Measurements from ENCODE around the gene BRMS1.

The BRMS1 gene

DNA sequence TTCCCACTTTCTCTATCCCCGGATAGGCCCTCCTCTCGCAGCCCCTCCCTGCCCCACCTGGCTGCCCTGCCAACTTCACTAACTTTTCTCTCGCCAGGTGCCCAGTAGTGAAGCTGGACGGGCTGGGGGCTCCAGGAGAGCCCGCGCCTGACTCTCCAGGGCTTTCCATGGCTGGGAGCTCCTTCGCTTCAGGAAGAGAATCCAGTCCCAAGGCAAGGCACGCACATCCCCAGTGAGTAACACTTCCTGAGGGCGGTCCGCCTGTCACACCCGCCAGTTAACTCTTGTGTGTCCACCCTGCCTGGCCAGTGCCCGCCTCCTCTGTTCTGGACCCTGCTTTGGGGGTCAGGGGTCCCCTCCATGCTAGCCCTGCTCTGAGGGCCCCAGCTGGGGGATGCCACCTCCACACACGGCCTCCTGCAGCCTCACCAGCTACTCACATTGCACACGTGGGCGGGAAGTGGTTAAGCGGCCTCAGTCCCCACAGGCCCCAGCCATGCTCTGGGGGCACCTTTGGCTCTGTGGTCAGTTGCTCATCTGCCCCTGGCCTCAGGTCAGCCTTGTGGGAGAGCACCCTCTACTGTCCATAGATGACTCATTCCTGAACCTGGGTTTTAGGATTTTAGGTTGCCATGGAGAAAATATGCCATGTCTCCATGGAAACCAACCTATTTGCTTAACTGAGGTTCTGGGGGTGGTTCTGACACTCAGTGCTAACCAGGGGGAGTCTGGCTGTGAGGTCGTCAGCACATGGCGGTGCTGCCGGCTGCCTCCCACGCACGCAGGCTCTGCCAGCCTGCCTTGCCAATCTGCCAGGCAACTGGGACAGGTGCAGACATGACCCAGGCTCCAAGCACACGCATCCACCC lies 8.4 kb downstream of the BRMS1 start, which contains the start of gene RIN1:
Gene RIN1 (minus strand): TSS at position 201 of the 869 bp plus-strand sequence. CDS start 32 bp downstream, at position 169.
- H3K9me3 Mint-ChIP-seq: no peaks in the 10 kb centered on the region
- peak within 1 kb of the TSS; percentile 90 for H3K27ac Mint-ChIP-seq
- DNase-seq: peak; percentile 60

DNA sequence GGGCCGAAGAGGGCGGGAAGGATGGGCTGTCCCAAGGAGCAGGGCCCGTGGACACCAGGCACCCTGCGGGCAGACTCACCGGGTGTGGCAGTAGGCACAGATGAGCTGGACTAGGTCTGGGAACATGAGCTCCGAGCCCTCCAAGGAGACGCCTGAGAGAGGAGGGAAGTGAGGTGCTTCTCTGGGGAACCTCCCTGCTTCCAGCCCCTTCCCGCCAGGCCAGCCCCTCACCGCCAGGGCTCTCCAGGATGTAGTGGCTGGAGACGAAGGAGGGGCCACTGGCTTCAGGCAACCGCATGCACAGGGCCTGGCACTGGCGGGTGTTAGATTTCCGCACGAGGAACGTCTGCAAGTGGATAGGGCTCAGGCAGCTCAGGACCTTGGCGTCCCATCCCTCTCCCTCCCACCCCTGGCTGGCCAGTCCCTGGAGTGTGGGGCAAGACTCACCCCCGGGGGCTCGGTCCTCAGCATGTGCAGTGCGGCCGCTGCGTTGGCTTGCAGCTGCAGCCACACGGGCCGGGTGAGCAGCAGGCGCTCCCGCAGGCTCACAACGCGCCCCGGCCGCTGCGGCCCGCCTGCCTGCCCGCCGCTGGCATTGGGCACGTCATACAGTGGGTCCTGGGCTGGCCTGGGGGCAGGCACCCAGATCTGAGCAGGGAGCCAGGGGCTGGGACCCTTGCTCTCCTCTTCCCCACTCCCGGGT lies 9.2 kb downstream of the BRMS1 start:
- Mint-ChIP-seq H3K4me3 (peak overlapping the region; percentile 62 to 82), H3K27ac (peak overlapping the region; percentile 90), H3K4me1 (peaks cover 19 to 31% of the 10 kb centered on the region in 2 donors)

More for the DNA sequence above, 8.4 kb downstream of the BRMS1 start, which contains the start of gene RIN1:
- H3K36me3 Mint-ChIP-seq: peaks cover 36 to 37% of the 10 kb centered on the region in 2 donors
- peaks cover 10 to 18% of the 10 kb centered on the region in 2 donors for H3K27me3 Mint-ChIP-seq
- H3K4me3 Mint-ChIP-seq: peak within 1 kb of the TSS; percentile 62 to 82
- ATAC-seq (replicated peaks): peak; percentile 86 to 88
- peaks cover 20 to 34% of the 10 kb centered on the region in 2 donors for H3K4me1 Mint-ChIP-seq

DNA sequence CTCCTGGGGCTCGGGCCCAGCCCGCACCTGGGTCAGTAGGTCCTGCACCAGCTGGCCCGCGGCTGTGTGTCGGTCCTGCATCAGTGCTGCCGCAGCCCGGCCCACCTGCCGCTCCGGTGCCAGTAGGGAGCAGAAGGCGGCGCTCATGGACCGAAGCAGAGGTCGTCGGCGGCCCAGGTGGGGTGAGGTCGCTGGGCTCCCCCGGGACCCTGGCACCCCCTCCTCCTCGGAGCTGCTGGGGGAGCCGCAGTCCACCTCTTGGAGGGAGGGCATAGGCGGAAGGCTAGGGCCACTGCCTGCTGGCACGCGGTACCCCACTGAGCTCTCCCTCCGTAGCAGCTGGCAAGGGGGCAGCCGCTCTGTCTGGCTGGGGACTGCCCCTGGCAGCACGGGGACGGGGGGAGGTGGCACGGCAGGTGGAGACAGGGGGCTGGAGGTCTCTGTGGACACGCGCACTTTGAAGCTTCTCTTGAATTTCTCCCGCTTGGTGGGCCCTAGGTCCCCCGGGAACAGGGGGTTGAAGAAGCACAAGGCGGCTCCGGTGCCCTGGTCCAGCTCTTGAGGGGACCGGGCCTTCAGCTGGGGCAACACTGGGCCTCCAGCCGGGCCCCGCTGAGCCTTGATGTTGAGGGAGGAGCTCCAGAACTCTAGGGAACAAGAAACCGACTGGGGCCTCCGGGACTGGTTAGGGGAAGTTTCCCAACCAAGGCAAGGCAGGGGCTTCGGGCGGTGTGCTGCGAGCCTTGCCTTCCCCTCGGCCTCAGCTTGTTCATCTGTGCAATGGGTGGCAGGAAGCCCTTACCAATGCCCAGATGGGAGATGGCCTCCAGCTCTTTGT lies 10.1 kb downstream of the BRMS1 start:
- no peaks in the 10 kb centered on the region for H3K9me3 Mint-ChIP-seq
- no peak overlapping the region for H3K4me3 Mint-ChIP-seq
- ATAC-seq (replicated peaks) (no peak), DNase-seq (no peak)
- H3K36me3 Mint-ChIP-seq: peaks cover 26 to 28% of the 10 kb centered on the region in 2 donors
- no peak overlapping the region for H3K27ac Mint-ChIP-seq
- peaks cover 19 to 31% of the 10 kb centered on the region in 2 donors for H3K4me1 Mint-ChIP-seq
- H3K27me3 Mint-ChIP-seq: peaks cover 10 to 18% of the 10 kb centered on the region in 2 donors

More for the DNA sequence above, 9.2 kb downstream of the BRMS1 start:
- DNase-seq (no peak), ATAC-seq (replicated peaks) (peak; percentile 32 to 35)
- Mint-ChIP-seq H3K36me3 (peaks cover 29 to 32% of the 10 kb centered on the region in 2 donors), H3K9me3 (no peaks in the 10 kb centered on the region), H3K27me3 (peaks cover 10 to 18% of the 10 kb centered on the region in 2 donors)

DNA sequence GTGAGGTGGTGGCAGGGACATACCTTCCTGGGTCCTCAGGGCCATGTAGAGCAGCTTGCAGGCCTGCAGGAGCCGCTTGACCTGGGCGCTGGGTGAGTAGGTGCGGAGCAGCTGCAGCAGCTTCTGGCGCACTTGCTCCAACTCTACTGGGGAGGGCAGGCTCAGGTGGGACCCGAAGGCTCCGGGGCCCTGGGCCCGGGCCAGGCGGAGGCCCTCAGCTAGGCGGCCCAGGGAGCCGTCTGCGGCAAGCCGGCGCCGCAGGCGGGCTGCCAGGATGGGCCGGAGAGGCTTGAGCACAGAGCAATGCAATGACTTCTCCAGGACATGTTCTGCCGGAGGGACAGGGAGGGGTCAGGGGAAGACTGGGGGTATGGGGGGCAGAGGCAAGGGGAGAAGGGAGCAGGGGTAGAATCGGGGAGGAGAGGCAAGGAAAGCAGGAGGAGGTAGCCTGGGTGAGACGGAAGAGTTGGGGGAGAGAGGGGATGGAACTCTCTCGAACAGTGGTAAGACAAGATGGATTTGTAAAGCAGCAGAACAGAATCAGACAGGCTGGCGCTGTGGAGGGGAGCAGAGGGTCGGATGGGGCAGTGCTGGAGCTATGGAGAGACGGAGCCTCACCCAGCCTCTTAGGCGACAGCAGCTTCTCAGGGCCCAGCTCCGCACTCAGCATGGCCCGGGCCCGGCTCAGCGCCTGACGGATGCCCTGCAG lies 10.9 kb downstream of the BRMS1 start:
- Mint-ChIP-seq H3K9me3 (no peaks in the 10 kb centered on the region), H3K27ac (no peak overlapping the region), H3K36me3 (peaks cover 22 to 24% of the 10 kb centered on the region in 2 donors), H3K4me3 (no peak overlapping the region), H3K4me1 (peaks cover 19 to 32% of the 10 kb centered on the region in 2 donors), H3K27me3 (peaks cover 10 to 18% of the 10 kb centered on the region in 2 donors)
- ATAC-seq (replicated peaks) (no peak), DNase-seq (no peak)

DNA sequence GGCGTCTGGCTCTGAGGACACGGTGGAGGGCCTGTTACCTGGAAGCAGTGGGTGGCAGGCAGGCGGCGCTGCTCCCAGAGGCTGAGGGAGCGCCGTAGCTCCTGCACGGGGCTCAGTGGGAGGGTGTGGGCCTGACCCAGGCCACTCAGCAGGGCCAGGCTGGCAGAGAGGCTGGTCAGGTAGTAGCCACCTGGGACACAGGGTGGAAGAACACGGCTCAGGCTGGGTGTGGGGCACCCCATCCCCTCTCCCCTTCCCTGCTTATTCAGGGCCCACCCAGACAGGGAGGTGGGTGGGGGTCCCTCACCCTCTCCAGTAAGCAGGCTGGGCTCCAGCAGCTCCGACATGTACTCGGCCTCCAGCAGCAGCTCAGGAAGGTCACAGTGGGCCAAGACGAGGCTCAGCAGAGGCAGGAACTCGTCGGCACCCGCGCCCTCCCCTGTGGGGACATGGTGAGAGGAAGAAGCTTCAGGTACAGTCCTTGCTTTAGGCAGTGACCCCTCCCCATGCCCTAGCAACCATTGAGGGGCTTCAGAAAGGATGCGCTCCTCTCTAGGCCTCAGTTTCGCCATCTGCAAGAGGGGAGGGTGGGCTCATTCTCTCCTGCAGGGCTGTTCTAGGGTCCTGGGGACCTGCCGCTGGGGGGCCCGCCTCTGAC lies 11.6 kb downstream of the BRMS1 start:
- no peak overlapping the region for H3K4me3 Mint-ChIP-seq
- no peak for ATAC-seq (replicated peaks)
- no peaks in the 10 kb centered on the region for H3K9me3 Mint-ChIP-seq

DNA sequence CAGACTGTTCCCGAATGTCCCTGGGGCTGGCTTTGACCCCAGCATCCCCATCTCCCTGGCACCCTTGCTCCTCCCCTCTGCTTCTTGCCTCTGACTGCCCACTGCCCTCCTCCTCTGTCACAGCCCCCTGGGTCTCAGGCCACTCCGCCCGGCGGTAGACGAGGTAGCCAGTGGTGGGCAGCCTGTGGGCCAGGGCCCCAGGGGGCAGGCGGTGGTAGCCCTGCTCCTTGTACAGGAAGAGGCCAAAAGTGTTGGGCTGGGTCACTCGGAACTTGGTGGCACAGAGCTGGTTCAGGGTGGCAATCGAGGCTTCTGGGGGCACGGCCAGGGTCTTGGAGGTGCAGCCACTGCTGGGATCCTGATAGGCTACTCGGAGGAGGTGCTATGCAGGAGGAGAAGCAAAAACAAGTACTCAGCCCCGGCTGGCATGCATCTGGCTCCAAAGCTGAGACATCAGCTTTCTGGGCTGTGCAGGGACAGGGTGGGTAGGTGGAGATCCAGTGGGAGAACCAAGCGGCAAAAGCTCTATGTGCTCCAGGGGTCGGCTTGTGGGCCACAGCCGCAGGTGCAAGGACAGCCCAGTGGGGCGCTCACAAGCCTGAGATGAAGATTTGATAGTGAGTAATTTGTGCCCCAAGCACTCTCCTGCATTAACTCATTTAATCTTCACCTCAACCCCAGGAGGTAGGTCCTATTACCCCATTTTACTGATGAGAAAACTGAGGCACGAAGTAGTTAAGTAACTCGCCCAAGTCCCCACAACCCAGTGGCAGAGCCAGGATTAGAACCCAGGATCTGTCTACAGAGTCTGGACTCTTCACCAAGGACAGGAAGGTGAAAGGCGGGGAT lies 12.3 kb downstream of the BRMS1 start:
- no peak for DNase-seq
- Mint-ChIP-seq H3K4me1 (peaks cover 31 to 43% of the 10 kb centered on the region in 2 donors), H3K9me3 (no peaks in the 10 kb centered on the region), H3K27ac (peak overlapping the region; percentile 85), H3K36me3 (peaks cover 14% of the 10 kb centered on the region in 2 donors), H3K27me3 (peaks cover 10 to 18% of the 10 kb centered on the region in 2 donors), H3K4me3 (no peak overlapping the region)
- ATAC-seq (replicated peaks): no peak

More for the DNA sequence above, 11.6 kb downstream of the BRMS1 start:
- Mint-ChIP-seq H3K27me3 (peaks cover 10 to 18% of the 10 kb centered on the region in 2 donors), H3K36me3 (peaks cover 16 to 18% of the 10 kb centered on the region in 2 donors), H3K27ac (no peak overlapping the region), H3K4me1 (peaks cover 24 to 39% of the 10 kb centered on the region in 2 donors)
- DNase-seq: no peak

DNA sequence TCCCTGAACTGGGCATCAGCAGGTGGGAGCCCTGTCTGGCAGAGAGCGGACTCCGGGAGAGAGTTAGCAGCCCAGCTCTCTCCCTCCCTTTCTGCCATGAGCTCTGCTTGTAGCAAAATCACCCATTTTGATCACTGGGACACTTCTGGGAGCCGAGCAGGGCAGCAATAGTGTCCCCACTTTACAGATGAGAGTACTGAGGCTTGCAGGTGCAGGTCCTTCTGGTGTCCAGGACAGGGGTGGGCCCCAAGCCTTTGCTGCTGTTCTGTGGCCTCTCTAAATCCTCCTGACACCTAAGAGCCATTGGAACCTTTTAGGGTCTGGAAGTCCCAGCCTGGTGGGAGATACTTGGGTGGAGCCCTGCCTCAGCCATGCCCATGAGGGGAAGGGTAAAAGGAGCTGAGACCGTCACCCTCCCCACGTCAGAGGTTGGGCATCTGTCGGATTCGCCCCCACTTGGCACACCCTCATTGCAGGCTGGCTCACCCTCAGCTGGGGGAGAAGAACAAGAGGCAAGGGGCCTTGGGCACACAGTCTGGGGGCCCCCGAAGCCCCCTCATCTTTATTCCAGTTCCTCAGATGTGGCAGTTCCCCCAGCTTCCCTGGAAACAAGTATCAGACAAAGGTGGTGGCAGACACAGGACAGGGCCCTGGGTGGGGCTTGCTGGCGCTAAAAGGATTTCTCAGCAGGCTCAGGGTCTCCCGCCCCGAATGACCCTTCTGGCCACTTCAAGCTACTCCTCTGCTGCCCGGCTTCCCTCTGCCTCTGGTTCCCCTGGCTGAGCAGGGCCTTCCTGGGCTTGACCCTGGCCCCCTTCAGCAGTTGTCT lies 13.1 kb downstream of the BRMS1 start:
- no peak overlapping the region for H3K4me3 Mint-ChIP-seq

DNA sequence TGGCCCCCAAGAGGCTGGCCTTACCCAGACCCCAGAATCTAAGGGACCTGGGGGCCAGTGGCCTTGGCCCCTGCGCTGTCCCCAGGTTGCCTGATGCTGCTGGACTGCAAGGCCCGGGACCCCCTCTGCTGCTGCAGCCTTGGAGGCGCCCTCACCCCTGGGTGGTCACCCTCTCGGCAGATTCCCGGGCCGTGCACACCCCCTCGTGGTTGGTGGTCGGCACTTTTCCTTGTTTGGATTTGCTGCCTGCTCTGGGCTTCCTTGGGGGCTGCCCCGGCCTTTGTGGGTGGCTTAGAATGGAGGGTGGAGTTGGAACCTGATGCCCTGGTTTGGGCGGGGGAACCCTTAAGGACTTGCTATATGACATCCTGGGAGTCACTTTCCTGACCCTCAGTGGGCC lies 14.0 kb downstream of the BRMS1 start:
- H3K27ac Mint-ChIP-seq: no peak overlapping the region
- H3K4me3 Mint-ChIP-seq: no peak overlapping the region
- peaks cover 0 to 2% of the 10 kb centered on the region in 2 donors for H3K36me3 Mint-ChIP-seq
- DNase-seq: no peak
- H3K4me1 Mint-ChIP-seq: peaks cover 23 to 36% of the 10 kb centered on the region in 2 donors
- H3K9me3 Mint-ChIP-seq: no peaks in the 10 kb centered on the region
- peaks cover 4 to 8% of the 10 kb centered on the region in 2 donors for H3K27me3 Mint-ChIP-seq
- no peak for ATAC-seq (replicated peaks)

More for the DNA sequence above, 13.1 kb downstream of the BRMS1 start:
- peaks cover 28 to 40% of the 10 kb centered on the region in 2 donors for H3K4me1 Mint-ChIP-seq
- peak overlapping the region; percentile 85 for H3K27ac Mint-ChIP-seq
- no peak for DNase-seq
- no peaks in the 10 kb centered on the region for H3K9me3 Mint-ChIP-seq
- peaks cover 5 to 7% of the 10 kb centered on the region in 2 donors for H3K36me3 Mint-ChIP-seq
- peaks cover 10 to 16% of the 10 kb centered on the region in 2 donors for H3K27me3 Mint-ChIP-seq
- ATAC-seq (replicated peaks): no peak

DNA sequence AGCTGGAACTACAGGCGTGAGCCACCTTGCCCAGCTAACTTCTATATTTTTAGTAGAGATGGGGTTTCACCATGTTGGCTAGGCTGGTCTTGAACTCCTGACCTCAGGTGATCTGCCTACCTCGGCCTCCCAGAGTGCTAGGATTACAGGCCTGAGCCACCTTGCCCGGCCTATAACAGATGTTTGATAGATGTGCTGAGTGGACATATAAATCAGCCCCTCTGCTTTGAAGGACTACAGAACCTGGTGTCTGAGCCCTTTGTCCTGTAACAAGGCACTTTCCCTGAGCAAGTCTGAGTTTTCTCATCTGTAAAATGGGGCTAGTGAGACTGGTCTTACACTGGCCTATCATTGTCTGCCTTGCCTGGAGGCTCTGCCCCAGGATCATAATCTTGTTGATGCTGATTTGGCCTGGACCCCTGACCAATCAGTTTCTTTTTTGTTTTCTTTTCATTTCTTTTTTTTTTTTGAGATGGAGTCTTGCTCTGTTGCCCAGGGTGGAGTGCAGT lies 15.7 kb downstream of the BRMS1 start:
- Mint-ChIP-seq H3K36me3 (no peaks in the 10 kb centered on the region), H3K4me1 (peaks cover 22 to 26% of the 10 kb centered on the region in 2 donors), H3K9me3 (no peaks in the 10 kb centered on the region), H3K4me3 (no peak overlapping the region), H3K27me3 (no peaks in the 10 kb centered on the region), H3K27ac (peak overlapping the region; percentile 65)
- ATAC-seq (replicated peaks) (no peak), DNase-seq (no peak)

DNA sequence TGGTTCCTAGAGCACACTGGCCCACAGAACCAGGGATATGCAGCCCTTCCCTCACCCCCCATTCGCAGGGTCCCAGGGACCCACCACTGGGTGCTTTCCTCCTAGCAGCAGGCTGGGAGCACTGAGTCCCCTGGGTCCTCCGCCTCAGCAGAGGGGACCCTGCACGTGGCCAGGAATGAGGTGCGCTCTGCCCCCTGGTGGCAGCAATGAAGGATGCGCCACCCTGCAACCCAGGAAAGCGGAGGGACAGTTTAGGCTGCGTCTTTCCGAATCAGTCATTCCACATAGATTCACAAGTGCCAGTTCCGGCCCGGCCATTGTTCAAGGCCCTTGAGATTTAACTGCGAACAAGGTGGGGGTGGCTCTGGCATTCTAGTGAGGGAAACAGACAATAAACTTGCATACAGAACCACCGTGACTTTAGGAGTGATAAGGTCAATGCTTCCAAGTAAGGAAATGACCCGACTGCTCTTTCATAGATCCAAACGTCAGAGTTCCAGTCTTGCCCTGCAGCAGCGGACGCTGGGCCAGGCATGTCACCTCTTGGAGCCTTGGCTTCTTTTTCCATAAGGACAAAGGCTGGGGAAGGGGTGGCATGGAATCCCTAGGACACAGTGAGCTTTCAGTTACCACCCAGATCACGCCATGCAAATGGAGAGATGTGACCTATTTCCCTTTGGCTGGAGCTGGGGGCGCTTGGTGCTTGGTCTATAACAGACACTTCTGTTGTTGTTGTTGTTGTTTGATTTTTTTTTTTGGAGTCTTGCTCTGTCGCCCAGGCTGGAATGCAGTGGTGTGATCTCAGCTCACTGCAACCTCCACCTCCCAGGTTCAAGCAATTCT lies 16.4 kb downstream of the BRMS1 start:
- no peaks in the 10 kb centered on the region for H3K36me3 Mint-ChIP-seq
- peak; percentile 80 for DNase-seq
- H3K27ac Mint-ChIP-seq: peak overlapping the region; percentile 60
- no peaks in the 10 kb centered on the region for H3K9me3 Mint-ChIP-seq
- H3K4me1 Mint-ChIP-seq: peaks cover 22 to 26% of the 10 kb centered on the region in 2 donors
- ATAC-seq (replicated peaks): peak; percentile 91 to 94
- H3K27me3 Mint-ChIP-seq: no peaks in the 10 kb centered on the region
- H3K4me3 Mint-ChIP-seq: peak overlapping the region in 1 of 2 donors; percentile 46

DNA sequence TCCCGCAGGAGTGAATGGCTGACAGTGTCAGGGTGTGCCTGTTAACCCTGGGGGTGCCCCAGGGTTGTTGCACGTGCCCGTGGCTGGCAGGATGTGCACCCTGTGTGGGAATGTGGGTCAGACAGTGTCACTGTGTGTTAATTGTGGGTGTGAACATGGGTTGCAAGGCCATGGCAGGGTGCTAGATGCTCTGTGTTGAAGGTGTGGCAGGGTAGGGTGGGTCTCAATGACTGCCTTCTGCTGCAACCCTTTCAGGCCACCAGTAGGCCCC lies 16.9 kb downstream of the BRMS1 start:
- H3K27me3 Mint-ChIP-seq: no peaks in the 10 kb centered on the region
- H3K4me1 Mint-ChIP-seq: peaks cover 22 to 26% of the 10 kb centered on the region in 2 donors
- H3K4me3 Mint-ChIP-seq: no peak overlapping the region
- no peaks in the 10 kb centered on the region for H3K9me3 Mint-ChIP-seq
- no peaks in the 10 kb centered on the region for H3K36me3 Mint-ChIP-seq
- ATAC-seq (replicated peaks) (peak in 1 of 2 donors; percentile 24), DNase-seq (no peak)
- peak overlapping the region; percentile 60 for H3K27ac Mint-ChIP-seq
